ENCODE results near the gene KIF16B. TPM values are rescaled to one million over a fixed set of nuclear protein-coding genes. Genes with fewer than 3 reads are reported as not detected.

KIF16B gene
- total and polyA plus RNA-seq, 2 donors (not counting 3 experiments of a cell fraction or from before 2014, with no cell fraction given) = 2.9 to 8.8 TPM

GRCh38 chr20:16583474-16583873 is 10.2 kb upstream of the KIF16B start:
- Histone ChIP-seq H3K27me3 (ENCODE audit: control insufficient read depth in 2 of 2, insufficient read depth in 2 of 2, low read length in 2 of 2) (no peaks in the 10 kb centered on the region), H3K4me2 (ENCODE audit: insufficient read depth, low read length) (no peak overlapping the region), H2AFZ (ENCODE audit: low read depth, low read length) (no peak overlapping the region), H3K9ac (replicated peaks; ENCODE audit: extremely low read depth, insufficient read depth, low read length) (no peak overlapping the region), H3K4me3 (replicated peaks in 1 of 3; ENCODE audit: insufficient read depth in 1 of 3, low read depth in 1 of 3, low read length in 3 of 3) (no peak overlapping the region), H3K79me2 (ENCODE audit: control insufficient read depth, insufficient read depth, low read length) (no peaks in the 10 kb centered on the region), H3K9me1 (replicated peaks; ENCODE audit: control insufficient read depth, extremely low read depth, insufficient read depth, low read length) (no peaks in the 10 kb centered on the region), H3K4me1 (ENCODE audit: control insufficient read depth, extremely low read depth, insufficient read depth, low read length) (no peaks in the 10 kb centered on the region), H3K27ac (ENCODE audit: insufficient read depth, low read depth, low read length) (no peak overlapping the region), H3K9me3 (replicated peaks; ENCODE audit: control insufficient read depth, insufficient read depth, low read length) (no peaks in the 10 kb centered on the region), H3K36me3 (ENCODE audit: control insufficient read depth in 2 of 2, extremely low read depth in 1 of 2, insufficient read depth in 2 of 2, low read length in 2 of 2) (no peaks in the 10 kb centered on the region), H4K20me1 (replicated peaks; ENCODE audit: control insufficient read depth, extremely low read depth, insufficient read depth, low read length) (no peaks in the 10 kb centered on the region)
- BruUV-seq (replicated peaks) = no TSS peak
- FAIRE-seq (no peak), DNase-seq (ENCODE audit: low read depth, low spot score) (no peak)
- ChIA-PET CTCF (no interaction called here), POLR2A (no interaction called here)
- TF ChIP-seq CTCF (IDR thresholded peaks at IDR 0.05; ENCODE audit: extremely low read depth in 1 of 2, insufficient read depth in 1 of 2, low read depth in 1 of 2, low read length in 2 of 2) (no peak), JUN (IDR thresholded peaks at IDR 0.05; ENCODE audit: borderline replicate concordance, insufficient read depth, insufficient read length, low read depth) (no peak), POLR2AphosphoS5 (IDR thresholded peaks at IDR 0.05; ENCODE audit: insufficient read depth, low read depth, low read length) (no peak), MYC (IDR thresholded peaks at IDR 0.05; ENCODE audit: low read depth, low read length) (no peak), MAX (IDR thresholded peaks at IDR 0.05; ENCODE audit: insufficient read depth, insufficient read length) (no peak), EZH2 (IDR thresholded peaks at IDR 0.05; ENCODE audit: borderline replicate concordance, low read depth, low read length, severe bottlenecking) (no peak), FOS (IDR thresholded peaks at IDR 0.05; ENCODE audit: borderline replicate concordance, insufficient read depth, low read length) (no peak), POLR2A (IDR thresholded peaks at IDR 0.05; ENCODE audit: low read depth, low read length) (no peak), GATA2 (IDR thresholded peaks at IDR 0.05; ENCODE audit: insufficient read depth, insufficient read length, low read depth, low read length) (no peak)
- dilution Hi-C loops (cut with MboI; ENCODE audit: extremely low pct_ligation_motif_present, low sequenced_read_pairs) (no loop called here), intact Hi-C loops (cut with micrococcal nuclease) (no loop called here)
